Measurements from ENCODE around the gene FAM229B. TPM values are rescaled to one million over a fixed set of nuclear protein-coding genes. Genes with fewer than 3 reads are reported as not detected.

FAM229B gene
- polyA plus RNA-seq, 1 experiment: 55.0 TPM

GRCh38 chr6:112065426-112065986, 21.9 kb upstream of the FAM229B start:
- ChIA-PET CTCF (interaction anchor here (0.6 kb wide), 1 partner anchor 355 kb away, joined by 3 read pairs; no protein-coding TSS in a partner anchor), POLR2A (interaction anchor here (0.5 kb wide), 1 partner anchor 18 kb away, joined by 5 read pairs; no protein-coding TSS in a partner anchor)
- Histone ChIP-seq H3K4me3 (ENCODE audit: low read depth, low read length) (no peak overlapping the region), H3K27me3 (ENCODE audit: control insufficient read depth, insufficient read depth, low read length) (no peaks in the 10 kb centered on the region), H3K27ac (ENCODE audit: low read depth, low read length) (no peak overlapping the region), H3K9me3 (ENCODE audit: control insufficient read depth, insufficient read depth, low read length) (no peaks in the 10 kb centered on the region)
- DNase-seq (ENCODE audit: low read depth, low spot score): no peak
- TF ChIP-seq CTCF (IDR thresholded peaks at IDR 0.05; ENCODE audit: low read depth, low read length): no peak

GRCh38 chr6:112066606-112067005, 20.8 kb upstream of the FAM229B start:
- Histone ChIP-seq H3K27ac (ENCODE audit: low read depth, low read length) (no peak overlapping the region), H3K9me3 (ENCODE audit: control insufficient read depth, insufficient read depth, low read length) (no peaks in the 10 kb centered on the region), H3K27me3 (ENCODE audit: control insufficient read depth, insufficient read depth, low read length) (no peaks in the 10 kb centered on the region), H3K4me3 (ENCODE audit: low read depth, low read length) (no peak overlapping the region)
- ChIA-PET POLR2A (no interaction called here), CTCF (interaction anchor here (1.1 to 2.0 kb wide), 2 partner anchors 23 to 24 kb away, joined by 3 to 4 read pairs; no protein-coding TSS in a partner anchor)
- no peak for DNase-seq (ENCODE audit: low read depth, low spot score)
- TF ChIP-seq CTCF (IDR thresholded peaks at IDR 0.05; ENCODE audit: low read depth, low read length): no peak

- Histone ChIP-seq H3K27me3 (ENCODE audit: control insufficient read depth, insufficient read depth, low read length) (no peaks in the 10 kb centered on the region), H3K9me3 (ENCODE audit: control insufficient read depth, insufficient read depth, low read length) (no peaks in the 10 kb centered on the region), H3K4me3 (ENCODE audit: low read depth, low read length) (no peak overlapping the region), H3K27ac (ENCODE audit: low read depth, low read length) (no peak overlapping the region)
- no peak for TF ChIP-seq CTCF (IDR thresholded peaks at IDR 0.05; ENCODE audit: low read depth, low read length)
- POLR2A ChIA-PET: no interaction called here
- DNase-seq (ENCODE audit: low read depth, low spot score): no peak
- CTCF ChIA-PET: no interaction called here
These were observed 5.8 kb upstream of the FAM229B start for GRCh38 chr6:112081569-112081968.

- no peak for TF ChIP-seq CTCF (IDR thresholded peaks at IDR 0.05; ENCODE audit: low read depth, low read length)
- Histone ChIP-seq H3K9me3 (ENCODE audit: control insufficient read depth, insufficient read depth, low read length) (no peaks in the 10 kb centered on the region), H3K27me3 (ENCODE audit: control insufficient read depth, insufficient read depth, low read length) (no peaks in the 10 kb centered on the region), H3K4me3 (ENCODE audit: low read depth, low read length) (no peak overlapping the region), H3K27ac (ENCODE audit: low read depth, low read length) (no peak overlapping the region)
- ChIA-PET POLR2A (no interaction called here), CTCF (interaction anchor here (0.6 to 2.7 kb wide), 8 partner anchors 11 to 1851 kb away, joined by 3 to 9 read pairs (median 4); no protein-coding TSS in a partner anchor)
- DNase-seq (ENCODE audit: low read depth, low spot score): no peak
These were observed 1.9 kb upstream of the FAM229B start for GRCh38 chr6:112085286-112086065.

- ChIA-PET CTCF (interaction anchor here (0.5 to 2.7 kb wide), 19 partner anchors 9 to 1850 kb away, joined by 3 to 9 read pairs (median 4); no protein-coding TSS in a partner anchor), POLR2A (interaction anchor here (0.6 kb wide), 1 partner anchor 82 kb away, joined by 6 read pairs; no protein-coding TSS in a partner anchor)
- Histone ChIP-seq H3K27ac (ENCODE audit: low read depth, low read length) (peak overlapping the region; percentile 48), H3K27me3 (ENCODE audit: control insufficient read depth, insufficient read depth, low read length) (no peaks in the 10 kb centered on the region), H3K9me3 (ENCODE audit: control insufficient read depth, insufficient read depth, low read length) (no peaks in the 10 kb centered on the region), H3K4me3 (ENCODE audit: low read depth, low read length) (peak overlapping the region; percentile 84)
- peak; percentile 46 for TF ChIP-seq CTCF (IDR thresholded peaks at IDR 0.05; ENCODE audit: low read depth, low read length)
- DNase-seq (ENCODE audit: low read depth, low spot score): no peak
These were observed 651 bp upstream of the FAM229B start for GRCh38 chr6:112086744-112087135.

All from AG04450 (cell line).